ENCODE results near the gene CSAD. TPM values are rescaled to one million over a fixed set of nuclear protein-coding genes. Genes with fewer than 3 reads are reported as not detected.

The CSAD gene
- total RNA-seq, 6 experiments from 2014 or later: 20.6 to 54.2 (median 37.1) TPM

DNA sequence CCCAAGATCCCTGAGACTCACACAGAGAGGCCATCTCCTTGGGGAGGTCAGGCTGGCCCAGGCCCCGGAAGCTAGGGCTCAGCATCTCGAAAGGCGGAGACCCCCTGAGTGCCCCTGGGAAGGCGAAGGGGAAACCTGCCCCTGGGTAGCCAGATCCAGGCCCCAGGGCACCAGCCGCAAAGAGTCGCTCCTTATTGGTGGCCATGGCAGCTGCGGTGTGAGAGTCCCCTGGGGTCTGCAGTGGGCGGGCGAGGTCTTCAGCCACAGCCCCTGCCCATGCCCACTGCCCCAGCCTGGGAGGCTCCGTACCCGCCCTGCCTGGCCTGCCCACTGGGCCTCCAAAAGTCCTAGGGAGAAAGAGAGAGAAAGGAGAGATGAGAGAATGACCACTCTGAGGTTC lies 46.6 kb upstream of the CSAD start:
- DNase-seq: no peak
- intact Hi-C loops (cut with DNase I): no loop called here
- Histone ChIP-seq H3K4me1 (peaks cover 0 to 1% (median 0%) of the 10 kb centered on the region in 4 donors), H3K36me3 (no peaks in the 10 kb centered on the region), H3K27me3 (no peaks in the 10 kb centered on the region), H3K27ac (no peak overlapping the region), H3K9me3 (no peaks in the 10 kb centered on the region), H3K4me3 (no peak overlapping the region)
- 87% methylated on average over 3 of the region's 11 CpGs for WGBS (ENCODE audit: insufficient coverage, low coverage, low lambda C conversion rate, missing lambda C conversion rate)
- no peak for ATAC-seq
- TF ChIP-seq CTCF (IDR thresholded peaks at IDR 0.05) (no peak), POLR2A (IDR thresholded peaks at IDR 0.05) (no peak)

- TF ChIP-seq CTCF (IDR thresholded peaks at IDR 0.05) (no peak), POLR2A (IDR thresholded peaks at IDR 0.05) (no peak)
- DNase-seq (no peak), ATAC-seq (no peak)
- Histone ChIP-seq H3K4me1 (no peaks in the 10 kb centered on the region), H3K36me3 (no peaks in the 10 kb centered on the region), H3K9me3 (no peaks in the 10 kb centered on the region), H3K27me3 (no peaks in the 10 kb centered on the region), H3K4me3 (no peak overlapping the region), H3K27ac (no peak overlapping the region)
- intact Hi-C loops (cut with DNase I): no loop called here
- 93% methylated on average over 2 of the region's 4 CpGs for WGBS (ENCODE audit: insufficient coverage, low coverage, low lambda C conversion rate, missing lambda C conversion rate)
These were observed 46.1 kb upstream of the CSAD start for GRCh38 chr12:53226815-53227214.

DNA sequence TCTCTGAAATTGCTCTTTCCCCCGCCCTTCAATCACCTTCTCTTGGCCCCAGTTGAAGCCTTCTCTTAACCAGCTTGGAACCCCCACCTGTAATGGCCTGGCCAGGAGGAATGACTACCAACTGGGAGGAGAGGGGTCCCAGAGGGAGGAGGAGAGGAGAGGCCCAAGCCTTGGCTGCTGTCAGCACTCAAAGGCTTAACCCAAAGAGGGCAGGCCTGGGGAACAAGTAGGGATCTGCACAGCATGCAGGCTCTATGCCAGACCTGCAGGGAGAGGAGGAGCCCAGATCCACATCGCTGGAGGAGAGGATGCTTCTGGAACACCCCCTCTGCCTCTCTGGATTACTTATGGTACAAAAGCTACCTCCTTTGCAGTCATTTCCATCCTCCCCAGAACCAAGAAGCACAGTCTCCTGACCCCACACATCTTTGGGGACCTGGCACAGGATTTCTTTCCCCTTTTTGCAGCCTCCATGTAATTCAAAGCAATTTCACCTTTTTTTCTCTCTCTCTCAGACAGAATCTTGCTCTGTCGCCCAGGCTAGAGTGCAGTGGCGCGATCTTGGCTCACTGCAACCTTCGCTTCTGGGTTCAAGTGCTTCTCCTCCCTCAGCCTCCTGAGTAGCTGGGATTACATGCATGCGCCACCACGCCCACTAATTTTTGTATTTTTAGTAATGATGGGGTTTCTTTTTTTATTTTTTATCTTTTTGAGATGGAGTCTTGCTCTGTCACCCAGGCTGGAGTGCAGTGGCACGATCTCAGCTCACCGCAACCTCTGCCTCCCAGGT lies 45.1 kb upstream of the CSAD start:
- Histone ChIP-seq H3K4me1 (no peaks in the 10 kb centered on the region), H3K4me3 (no peak overlapping the region), H3K27ac (no peak overlapping the region), H3K36me3 (no peaks in the 10 kb centered on the region), H3K27me3 (no peaks in the 10 kb centered on the region), H3K9me3 (no peaks in the 10 kb centered on the region)
- WGBS (ENCODE audit: insufficient coverage, low coverage, low lambda C conversion rate, missing lambda C conversion rate): 89% methylated on average over 9 of the region's 10 CpGs
- ATAC-seq (no peak), DNase-seq (no peak)
- intact Hi-C loops (cut with DNase I): no loop called here
- no peak for TF ChIP-seq CTCF (IDR thresholded peaks at IDR 0.05)
- TF ChIP-seq POLR2A (IDR thresholded peaks at IDR 0.05): no peak

GRCh38 chr12:53224897-53225634 lies 44.3 kb upstream of the CSAD start:
- H3K36me3 ChIP-seq: no peaks in the 10 kb centered on the region
- no peak overlapping the region for H3K27ac ChIP-seq
- H3K27me3 ChIP-seq: no peaks in the 10 kb centered on the region
- peaks cover 0 to 6% (median 0%) of the 10 kb centered on the region in 4 donors for H3K4me1 ChIP-seq
- DNase-seq (no peak), ATAC-seq (no peak)
- TF ChIP-seq CTCF (IDR thresholded peaks at IDR 0.05) (no peak), POLR2A (IDR thresholded peaks at IDR 0.05) (no peak)
- 81% methylated on average over 10 of the region's 10 CpGs for WGBS (ENCODE audit: insufficient coverage, low coverage, low lambda C conversion rate, missing lambda C conversion rate)
- intact Hi-C loops (cut with DNase I): no loop called here
- no peak overlapping the region for H3K4me3 ChIP-seq
- H3K9me3 ChIP-seq: no peaks in the 10 kb centered on the region

Measured in right lobe of liver (tissue), 6 donors.